ENCODE data around the gene EYA3.
A peak's percentile ranks its signal among the peaks of the same experiment; 100 is the strongest.

The EYA3 gene

DNA sequence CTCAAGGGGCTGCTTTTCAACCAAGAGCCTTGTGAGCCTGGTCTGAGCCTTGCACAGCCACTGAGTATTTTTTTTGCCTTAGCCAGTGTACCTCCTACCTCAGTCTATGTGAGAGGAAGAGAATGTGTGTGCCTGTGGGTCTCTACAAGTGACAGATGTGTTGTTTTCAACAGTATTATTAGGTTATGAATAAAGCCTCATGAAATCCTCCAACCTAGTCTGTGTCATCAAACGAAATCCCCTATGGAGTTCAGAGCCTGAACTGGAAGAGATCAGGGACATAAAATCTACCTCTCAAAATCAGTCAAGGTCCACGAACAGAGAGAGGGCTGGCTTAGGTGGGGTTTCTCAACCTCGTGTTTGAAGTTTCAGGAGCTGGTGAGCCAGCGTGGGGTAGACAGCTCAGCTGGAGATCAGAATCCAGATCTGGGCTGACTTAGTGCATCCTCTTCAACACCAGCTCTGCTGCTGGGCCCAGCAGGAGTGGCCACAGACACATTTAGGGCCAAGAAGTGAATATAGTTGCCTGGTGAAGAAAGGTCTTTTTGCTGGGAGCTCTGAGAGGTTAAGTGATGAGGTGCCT, 120.4 kb downstream of the EYA3 start:
- Mint-ChIP-seq H3K4me3 (no peak overlapping the region), H3K27ac (peak overlapping the region; percentile 79), H3K27me3 (no peaks in the 10 kb centered on the region)

DNA sequence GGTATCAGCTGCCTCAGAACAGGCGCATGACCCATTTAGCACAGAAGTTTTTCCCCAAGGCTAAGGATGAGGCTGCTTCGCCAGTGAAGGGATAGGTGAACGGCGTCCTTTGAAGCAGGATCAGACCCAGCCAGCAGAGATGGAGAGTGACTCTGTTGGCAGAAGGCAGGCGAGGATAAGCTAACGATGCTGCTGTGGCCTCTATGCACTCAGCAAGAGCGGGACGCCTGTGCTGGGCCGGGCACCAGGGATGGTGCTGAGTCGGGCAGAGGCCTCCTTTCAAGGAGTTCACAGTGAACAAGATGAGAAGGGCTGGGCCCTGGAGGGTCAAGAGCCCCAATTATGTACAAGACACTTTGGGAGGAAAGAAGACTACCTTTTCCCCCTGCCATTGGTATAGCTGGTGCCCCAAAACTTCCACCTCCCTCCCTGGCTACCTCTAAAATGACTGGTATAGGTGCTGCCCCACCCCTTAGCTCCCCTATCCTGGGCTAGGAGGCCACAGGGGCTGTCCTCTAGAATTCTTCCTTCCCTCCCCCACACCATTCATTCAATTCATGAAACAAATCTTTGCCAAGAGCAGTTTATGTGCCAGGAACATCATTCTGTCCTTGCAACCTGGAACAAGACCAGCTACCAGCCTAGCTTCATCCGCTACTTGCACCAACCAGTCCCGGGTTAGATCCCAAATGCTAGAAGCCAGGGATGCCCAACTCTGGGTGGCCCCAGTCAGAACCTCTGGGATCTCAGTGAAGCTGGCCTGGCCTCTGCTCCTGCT, 121.1 kb downstream of the EYA3 start:
- Mint-ChIP-seq H3K36me3 (ENCODE audit: low read depth) (peaks cover 73% of the 10 kb centered on the region), H3K27ac (peak overlapping the region; percentile 79), H3K9me3 (no peaks in the 10 kb centered on the region), H3K4me3 (no peak overlapping the region), H3K4me1 (ENCODE audit: low read depth) (peaks cover 21% of the 10 kb centered on the region), H3K27me3 (no peaks in the 10 kb centered on the region)
- peak; percentile 23 for DNase-seq

More for the DNA sequence above, 120.4 kb downstream of the EYA3 start:
- DNase-seq, result peak; percentile 9
- Mint-ChIP-seq H3K9me3 (no peaks in the 10 kb centered on the region), H3K4me1 (ENCODE audit: low read depth) (peaks cover 21% of the 10 kb centered on the region), H3K36me3 (ENCODE audit: low read depth) (peaks cover 76% of the 10 kb centered on the region)

DNA sequence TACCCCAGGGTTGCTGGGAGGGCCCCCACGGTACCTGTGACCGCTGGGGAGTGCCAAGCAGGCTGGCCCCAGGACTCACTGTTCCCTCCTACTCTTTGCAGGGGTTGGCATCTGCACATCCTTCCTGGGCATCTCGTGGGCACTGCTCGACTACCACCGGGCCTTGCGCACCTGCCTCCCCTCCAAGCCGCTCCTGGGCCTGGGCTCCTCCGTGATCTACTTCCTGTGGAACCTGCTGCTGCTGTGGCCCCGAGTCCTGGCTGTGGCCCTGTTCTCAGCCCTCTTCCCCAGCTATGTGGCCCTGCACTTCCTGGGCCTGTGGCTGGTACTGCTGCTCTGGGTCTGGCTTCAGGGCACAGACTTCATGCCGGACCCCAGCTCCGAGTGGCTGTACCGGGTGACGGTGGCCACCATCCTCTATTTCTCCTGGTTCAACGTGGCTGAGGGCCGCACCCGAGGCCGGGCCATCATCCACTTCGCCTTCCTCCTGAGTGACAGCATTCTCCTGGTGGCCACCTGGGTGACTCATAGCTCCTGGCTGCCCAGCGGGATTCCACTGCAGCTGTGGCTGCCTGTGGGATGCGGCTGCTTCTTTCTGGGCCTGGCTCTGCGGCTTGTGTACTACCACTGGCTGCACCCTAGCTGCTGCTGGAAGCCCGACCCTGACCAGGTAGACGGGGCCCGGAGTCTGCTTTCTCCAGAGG, 121.9 kb downstream of the EYA3 start:
- Mint-ChIP-seq H3K27ac (peak overlapping the region; percentile 18), H3K4me1 (ENCODE audit: low read depth) (peaks cover 25% of the 10 kb centered on the region), H3K27me3 (no peaks in the 10 kb centered on the region), H3K36me3 (ENCODE audit: low read depth) (peaks cover 67% of the 10 kb centered on the region), H3K9me3 (no peaks in the 10 kb centered on the region), H3K4me3 (no peak overlapping the region)
- DNase-seq, result peak; percentile 24

DNA sequence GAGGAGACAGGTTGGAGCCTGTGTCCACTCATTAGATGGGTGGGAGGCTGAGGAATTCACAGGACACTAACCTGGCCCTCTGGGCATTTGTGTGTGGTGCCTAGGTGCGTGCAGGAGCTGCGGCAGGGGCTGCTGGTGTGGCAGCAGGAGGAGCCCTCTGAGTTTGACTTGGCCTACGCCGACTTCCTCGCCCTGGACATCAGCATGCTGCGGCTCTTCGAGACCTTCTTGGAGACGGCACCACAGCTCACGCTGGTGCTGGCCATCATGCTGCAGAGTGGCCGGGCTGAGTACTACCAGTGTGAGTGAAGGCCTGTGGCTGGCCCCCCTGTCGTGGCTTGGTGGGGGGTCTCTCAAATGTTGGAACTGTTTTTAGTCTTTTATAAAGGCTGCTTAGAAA, 125.0 kb downstream of the EYA3 start:
- Mint-ChIP-seq H3K36me3 (ENCODE audit: low read depth) (peaks cover 46% of the 10 kb centered on the region), H3K4me1 (ENCODE audit: low read depth) (peaks cover 26% of the 10 kb centered on the region), H3K4me3 (no peak overlapping the region), H3K27ac (peak overlapping the region; percentile 14), H3K27me3 (no peaks in the 10 kb centered on the region), H3K9me3 (no peaks in the 10 kb centered on the region)
- no peak for DNase-seq

DNA sequence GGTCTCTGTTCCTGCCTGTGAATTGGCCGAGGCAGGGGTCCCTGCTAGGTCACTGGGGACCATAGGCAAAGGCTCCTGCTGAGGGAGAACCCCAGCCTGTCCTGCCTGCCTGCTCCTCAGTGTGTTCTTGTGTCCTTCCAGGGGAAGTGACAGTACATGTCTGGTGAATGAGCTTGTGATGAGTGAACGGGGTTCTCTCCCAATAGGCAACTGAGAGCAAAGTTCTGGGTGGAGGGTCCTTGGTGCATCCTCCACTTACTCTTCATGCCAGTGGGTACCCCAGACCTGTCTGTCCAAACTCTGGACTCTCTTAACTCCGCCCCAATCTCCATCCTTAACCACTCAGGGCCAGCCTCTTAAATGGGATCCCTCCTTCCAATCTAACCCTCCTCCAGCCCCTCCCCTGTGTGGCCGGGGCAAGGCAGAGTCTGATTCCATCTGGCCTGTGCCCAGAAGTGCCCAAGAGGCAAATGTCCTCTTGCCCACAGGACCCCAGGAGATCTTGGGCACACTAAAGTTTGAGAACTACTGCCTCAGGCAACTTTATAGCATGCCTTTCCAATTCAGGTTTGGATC, 126.7 kb downstream of the EYA3 start:
- H3K4me3 Mint-ChIP-seq, result peak overlapping the region; percentile 80
- no peak for DNase-seq
- H3K4me1 Mint-ChIP-seq (ENCODE audit: low read depth), result peaks cover 23% of the 10 kb centered on the region
- H3K27ac Mint-ChIP-seq, result peak overlapping the region; percentile 66
- H3K27me3 Mint-ChIP-seq, result no peaks in the 10 kb centered on the region
- H3K9me3 Mint-ChIP-seq, result no peaks in the 10 kb centered on the region
- peaks cover 30% of the 10 kb centered on the region for H3K36me3 Mint-ChIP-seq (ENCODE audit: low read depth)

GRCh38 chr1:27960762-27961645, 127.4 kb downstream of the EYA3 start:
- Mint-ChIP-seq H3K36me3 (ENCODE audit: low read depth) (peaks cover 24% of the 10 kb centered on the region), H3K4me1 (ENCODE audit: low read depth) (peaks cover 23% of the 10 kb centered on the region), H3K27me3 (no peaks in the 10 kb centered on the region), H3K4me3 (peak overlapping the region; percentile 80), H3K9me3 (no peaks in the 10 kb centered on the region), H3K27ac (peak overlapping the region; percentile 66)
- no peak for DNase-seq

GRCh38 chr1:27959792-27960603, 128.4 kb downstream of the EYA3 start, which contains the start of gene XKR8:
TSS of gene XKR8 (plus strand) at chr1:27959973. CDS start at chr1:27960070, 97 bp downstream.
- Mint-ChIP-seq H3K27me3 (no peaks in the 10 kb centered on the region), H3K4me1 (ENCODE audit: low read depth) (peaks cover 23% of the 10 kb centered on the region), H3K9me3 (no peaks in the 10 kb centered on the region), H3K4me3 (peak within 1 kb of the TSS; percentile 80), H3K36me3 (ENCODE audit: low read depth) (peaks cover 18% of the 10 kb centered on the region), H3K27ac (peak within 1 kb of the TSS; percentile 89)
- DNase-seq, result peak; percentile 91

- no peaks in the 10 kb centered on the region for H3K27me3 Mint-ChIP-seq
- no peak for DNase-seq
- H3K27ac Mint-ChIP-seq, result no peak overlapping the region
- H3K9me3 Mint-ChIP-seq, result no peaks in the 10 kb centered on the region
- peaks cover 6% of the 10 kb centered on the region for H3K36me3 Mint-ChIP-seq (ENCODE audit: low read depth)
- H3K4me1 Mint-ChIP-seq (ENCODE audit: low read depth), result peaks cover 23% of the 10 kb centered on the region
- no peak overlapping the region for H3K4me3 Mint-ChIP-seq
Measured at GRCh38 chr1:27958513-27958912, 129.9 kb downstream of the EYA3 start.

- no peak overlapping the region for H3K4me3 Mint-ChIP-seq
- no peak for DNase-seq
- peaks cover 1% of the 10 kb centered on the region for H3K36me3 Mint-ChIP-seq (ENCODE audit: low read depth)
- peaks cover 23% of the 10 kb centered on the region for H3K4me1 Mint-ChIP-seq (ENCODE audit: low read depth)
- no peaks in the 10 kb centered on the region for H3K27me3 Mint-ChIP-seq
- no peak overlapping the region for H3K27ac Mint-ChIP-seq
- H3K9me3 Mint-ChIP-seq, result no peaks in the 10 kb centered on the region
Measured at GRCh38 chr1:27957655-27958054, 130.8 kb downstream of the EYA3 start.

DNA sequence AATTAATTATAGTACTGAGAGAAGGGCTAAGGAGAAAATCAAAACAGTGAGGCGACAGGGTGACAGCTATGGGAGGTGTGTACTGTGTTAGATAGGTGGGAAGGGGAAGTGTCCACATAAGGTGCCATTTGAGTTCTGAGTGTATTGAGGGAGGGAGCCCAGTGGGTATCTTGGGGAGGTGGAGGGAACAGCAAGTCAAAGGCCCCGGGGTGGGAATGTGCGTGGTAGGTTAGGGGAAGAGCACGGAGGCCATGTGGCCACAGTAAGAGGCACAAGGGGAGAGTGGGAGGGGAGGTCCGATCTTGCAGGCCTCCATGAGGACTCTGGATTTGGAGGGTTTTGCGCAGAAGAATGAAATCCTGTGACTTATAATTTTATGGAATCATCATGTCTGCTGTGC, 131.6 kb downstream of the EYA3 start:
- Mint-ChIP-seq H3K4me3 (no peak overlapping the region), H3K9me3 (no peaks in the 10 kb centered on the region), H3K27ac (no peak overlapping the region), H3K36me3 (ENCODE audit: low read depth) (no peaks in the 10 kb centered on the region), H3K27me3 (no peaks in the 10 kb centered on the region), H3K4me1 (ENCODE audit: low read depth) (peaks cover 21% of the 10 kb centered on the region)
- no peak for DNase-seq

- Mint-ChIP-seq H3K27ac (no peak overlapping the region), H3K36me3 (ENCODE audit: low read depth) (no peaks in the 10 kb centered on the region), H3K9me3 (no peaks in the 10 kb centered on the region), H3K4me3 (no peak overlapping the region), H3K4me1 (ENCODE audit: low read depth) (peaks cover 10% of the 10 kb centered on the region), H3K27me3 (no peaks in the 10 kb centered on the region)
- DNase-seq, result no peak
Measured at GRCh38 chr1:27955076-27955475, 133.3 kb downstream of the EYA3 start.

GRCh38 chr1:27954186-27954585, 134.2 kb downstream of the EYA3 start:
- Mint-ChIP-seq H3K27me3 (no peaks in the 10 kb centered on the region), H3K4me1 (ENCODE audit: low read depth) (peaks cover 5% of the 10 kb centered on the region), H3K27ac (no peak overlapping the region), H3K4me3 (no peak overlapping the region), H3K36me3 (ENCODE audit: low read depth) (no peaks in the 10 kb centered on the region), H3K9me3 (no peaks in the 10 kb centered on the region)
- no peak for DNase-seq

DNA sequence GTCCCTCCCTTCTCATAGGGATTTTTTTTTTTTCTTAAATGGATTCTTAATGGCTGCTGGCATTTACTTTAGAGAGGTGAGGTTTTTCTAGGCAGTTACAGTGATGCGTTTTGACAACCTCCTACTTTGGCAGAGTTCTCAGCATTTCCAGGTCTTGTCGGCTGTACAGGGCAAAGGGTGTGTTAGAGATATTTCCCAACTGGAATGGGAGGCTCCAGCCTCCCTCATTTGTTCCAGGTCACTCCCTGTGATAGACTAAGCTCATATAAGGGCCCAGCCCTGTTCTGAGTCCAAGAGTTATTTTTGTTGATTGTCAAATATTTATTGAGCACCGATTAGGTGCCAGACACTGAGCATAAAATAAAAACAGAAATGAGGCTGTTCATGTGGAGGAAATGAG, 136.3 kb downstream of the EYA3 start:
- no peaks in the 10 kb centered on the region for H3K27me3 Mint-ChIP-seq
- H3K4me3 Mint-ChIP-seq, result no peak overlapping the region
- no peaks in the 10 kb centered on the region for H3K36me3 Mint-ChIP-seq (ENCODE audit: low read depth)
- H3K9me3 Mint-ChIP-seq, result no peaks in the 10 kb centered on the region
- DNase-seq, result no peak
- no peak overlapping the region for H3K27ac Mint-ChIP-seq
- H3K4me1 Mint-ChIP-seq (ENCODE audit: low read depth), result no peaks in the 10 kb centered on the region

Data from activated T-cell treated with anti-CD3 and anti-CD28 coated beads, Interleukin-2, amount 50 U/mL, for 24 hours (primary cell).